HepG2 (cell line): ENCODE measurements around the gene MFSD11. TPM values are rescaled to one million over a fixed set of nuclear protein-coding genes. Genes with fewer than 3 reads are reported as not detected.
A peak's percentile ranks its signal among the peaks of the same experiment; 100 is the strongest.

Source experiments
- BCL6 ChIP-seq: IDR thresholded peaks from 2 replicates; pipeline ENCODE4 v1.6.1; 2016; ENCODE audit warnings: missing genetic modification reagents, missing compliant biosample characterization
- CREM ChIP-seq, 2 experiments: sonication (generic) in 1 of 2; formaldehyde crosslinking in 1 of 2; IDR thresholded peaks; 2 replicates each; pipeline versions ENCODE4 v1.4.0 to v1.6.1; 2016 to 2020; ENCODE audit warnings: antibody characterized with exemption in 1 of 2, mild to moderate bottlenecking in 1 of 2, missing genetic modification reagents in 1 of 2
- ELF4 ChIP-seq: sonication (generic); formaldehyde crosslinking; IDR thresholded peaks from 2 replicates; pipeline ENCODE4 v1.5.0; 2020; ENCODE audit warnings: missing genetic modification reagents, mild to moderate bottlenecking, moderate library complexity, borderline replicate concordance
- FOXK2 ChIP-seq: fragments of 450-650 bp; IDR thresholded peaks from 2 replicates; pipeline ENCODE4 v1.6.1; 2016
- HNRNPL ChIP-seq: fragments of 200-400 bp; formaldehyde crosslinking; IDR thresholded peaks from 2 replicates; pipeline ENCODE4 v1.6.1; 2017; ENCODE audit warnings: mild to moderate bottlenecking, low read depth, low read length
- KDM4B ChIP-seq: sonication (generic); formaldehyde crosslinking; IDR thresholded peaks from 2 replicates; pipeline ENCODE4 v1.4.0; 2020; ENCODE audit warnings: missing genetic modification reagents
- NFRKB ChIP-seq: fragments of 450-650 bp; IDR thresholded peaks from 2 replicates; pipeline ENCODE4 v1.6.1; 2017
- TCF7L2 ChIP-seq: IDR thresholded peaks from 2 replicates; pipeline ENCODE4 v1.6.1; 2011; ENCODE audit warnings: mild to moderate bottlenecking, low read depth, low read length, moderate library complexity
- U2AF1 ChIP-seq: fragments of 200-400 bp; formaldehyde crosslinking; optimal IDR thresholded peaks from 2 replicates; pipeline ENCODE3; 2017; ENCODE audit warnings: mild to moderate bottlenecking, low read depth, low read length
- ZIK1 ChIP-seq: sonication (generic); formaldehyde crosslinking; IDR thresholded peaks from 2 replicates; pipeline ENCODE4 v1.5.0; 2020; ENCODE audit warnings: mild to moderate bottlenecking, low read depth, missing genetic modification reagents, borderline replicate concordance
- ZNF10 ChIP-seq: sonication (generic); formaldehyde crosslinking; IDR thresholded peaks from 2 replicates; pipeline ENCODE4 v1.4.0; 2020; ENCODE audit warnings: mild to moderate bottlenecking, low read depth, missing genetic modification reagents, borderline replicate concordance
- ZNF17 ChIP-seq: sonication (generic); formaldehyde crosslinking; IDR thresholded peaks from 2 replicates; pipeline ENCODE4 v1.5.0; 2020; ENCODE audit warnings: mild to moderate bottlenecking, missing genetic modification reagents
- ZNF292 ChIP-seq: sonication (generic); formaldehyde crosslinking; IDR thresholded peaks from 2 replicates; pipeline ENCODE4 v1.8.1; 2022; ENCODE audit warnings: mild to moderate bottlenecking, low read depth, missing genetic modification reagents, borderline replicate concordance
- ZNF3 ChIP-seq: IDR thresholded peaks from 2 replicates; pipeline ENCODE4 v1.7.0; 2017; ENCODE audit warnings: inconsistent platforms
- ZNF484 ChIP-seq: sonication (generic); formaldehyde crosslinking; IDR thresholded peaks from 2 replicates; pipeline ENCODE4 v1.5.1; 2020; ENCODE audit warnings: mild to moderate bottlenecking, low read depth, missing genetic modification reagents, borderline replicate concordance
- ZNF549 ChIP-seq: sonication (generic); formaldehyde crosslinking; IDR thresholded peaks from 2 replicates; pipeline ENCODE4 v1.5.0; 2020; ENCODE audit warnings: missing genetic modification reagents
- ZNF552 ChIP-seq: sonication (generic); formaldehyde crosslinking; IDR thresholded peaks from 2 replicates; pipeline ENCODE4 v1.9.0; 2022; ENCODE audit warnings: missing genetic modification reagents, mild to moderate bottlenecking, borderline replicate concordance
- ZNF598 ChIP-seq: sonication (generic); formaldehyde crosslinking; IDR thresholded peaks from 2 replicates; pipeline ENCODE4 v1.5.1; 2020; ENCODE audit warnings: mild to moderate bottlenecking, missing genetic modification reagents, borderline replicate concordance
- ZNF782 ChIP-seq: sonication (generic); formaldehyde crosslinking; IDR thresholded peaks from 2 replicates; pipeline ENCODE4 v1.4.0; 2020; ENCODE audit warnings: missing genetic modification reagents, mild to moderate bottlenecking, borderline replicate concordance
- polyA plus RNA-seq, 8 experiments: library from polyadenylated mRNA; depleted of rRNA in 3 of 8; stranded (reverse) in 7 of 8; unstranded in 1 of 8; fragments of >200 nt; fragmentation: Illumina TruSeq in 4 of 8; extraction: Trizol in 4 of 8; gene quantifications; 2 replicates each; pipeline versions ENCODE4 v1.2.1 to v1.2.3, GENCODE V29; 2011 to 2016; ENCODE audit warnings: low read depth in 4 of 8, missing spikeins in 1 of 8, mixed read lengths in 1 of 8; ENCODE audit not compliant: insufficient read depth in 1 of 8
- total RNA-seq, 5 experiments: library from RNA; depleted of rRNA; stranded (reverse); fragments of >200 nt; fragmentation: Illumina TruSeq; extraction: Trizol; gene quantifications; 2 replicates each; pipeline ENCODE4 v1.2.3, GENCODE V29; 2016; ENCODE audit warnings: low read depth in 1 of 5
- TF ChIP-seq, protein P1 (sequence below): sonication (generic); formaldehyde crosslinking; IDR thresholded peaks from 2 replicates; pipeline ENCODE4 v1.4.0; 2020; ENCODE audit warnings: missing genetic modification reagents, mild to moderate bottlenecking, borderline replicate concordance
- TF ChIP-seq, protein P2 (sequence below): IDR thresholded peaks from 2 replicates; pipeline ENCODE4 v1.4.0; 2020; ENCODE audit warnings: mild to moderate bottlenecking, missing genetic modification reagents
- TF ChIP-seq, protein P3 (sequence below): sonication (generic); formaldehyde crosslinking; IDR thresholded peaks from 2 replicates; pipeline ENCODE4 v1.4.0; 2020; ENCODE audit warnings: mild to moderate bottlenecking, missing genetic modification reagents
- TF ChIP-seq, protein P4 (sequence below): sonication (generic); formaldehyde crosslinking; IDR thresholded peaks from 2 replicates; pipeline ENCODE4 v1.5.0; 2020; ENCODE audit warnings: missing genetic modification reagents

The MFSD11 gene
- total and polyA plus RNA-seq, 2 of the 13 experiments (the other 11 are each of a cell fraction or from before 2014, with no cell fraction given), result 26.1 to 36.3 TPM

DNA sequence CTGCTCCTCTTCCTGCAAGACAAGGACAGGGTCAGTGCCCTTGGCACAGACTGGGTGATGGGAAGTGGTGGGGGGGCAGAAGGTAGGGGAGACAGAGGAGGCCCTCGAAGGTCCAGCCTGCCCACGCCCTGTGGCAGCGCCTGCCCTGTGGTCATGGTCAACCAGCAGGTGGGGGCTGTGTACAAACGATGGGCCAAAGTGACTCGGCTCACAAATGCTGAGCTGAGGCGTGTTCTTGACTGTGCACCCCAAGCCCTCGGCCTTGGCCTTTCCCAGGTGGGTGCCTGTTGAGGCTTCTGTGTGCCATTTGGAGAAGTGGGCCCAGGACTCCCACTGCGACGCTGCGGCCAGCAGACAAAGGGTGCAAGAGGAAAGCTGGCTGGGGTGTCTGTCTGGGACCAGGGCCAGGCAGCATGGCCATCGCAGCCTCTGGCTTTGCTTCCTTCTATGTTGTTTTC lies 49.7 kb upstream of the MFSD11 start (continued):
- TF ChIP-seq ZNF10, result no peak
- TF ChIP-seq ZNF552 (CRISPR knock-in tag), result 0 out of 2 replicates have a peak, but pooled peaks have one; percentile 47
- 0 out of 2 replicates have a peak, but pooled peaks have one; percentile 16 for TF ChIP-seq ZNF598
- no peak for TF ChIP-seq NFRKB
- TF ChIP-seq ZNF292, result no peak
- TF ChIP-seq ZNF484, result no peak
- no peak for TF ChIP-seq ZNF17 (CRISPR knock-in tag)
- peak; percentile 45; the same call in 1 of the 2 replicates for TF ChIP-seq HNRNPL
- TF ChIP-seq ZNF782, result no peak
- no peak for TF ChIP-seq CREM (IDR thresholded peaks at IDR 0.05)
- TF ChIP-seq CREM (CRISPR knock-in tag; IDR thresholded peaks at IDR 0.05), result no peak
- TF ChIP-seq ZNF549, result no peak
- TF ChIP-seq, protein P1, sequence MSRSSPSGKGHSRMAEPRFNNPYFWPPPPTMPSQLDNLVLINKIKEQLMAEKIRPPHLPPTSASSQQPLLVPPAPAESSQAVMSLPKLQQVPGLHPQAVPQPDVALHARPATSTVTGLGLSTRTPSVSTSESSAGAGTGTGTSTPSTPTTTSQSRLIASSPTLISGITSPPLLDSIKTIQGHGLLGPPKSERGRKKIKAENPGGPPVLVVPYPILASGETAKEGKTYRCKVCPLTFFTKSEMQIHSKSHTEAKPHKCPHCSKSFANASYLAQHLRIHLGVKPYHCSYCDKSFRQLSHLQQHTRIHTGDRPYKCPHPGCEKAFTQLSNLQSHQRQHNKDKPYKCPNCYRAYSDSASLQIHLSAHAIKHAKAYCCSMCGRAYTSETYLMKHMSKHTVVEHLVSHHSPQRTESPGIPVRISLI (CRISPR knock-in tag), result no peak
- TF ChIP-seq ZNF3 (CRISPR knock-in tag), result no peak
- TF ChIP-seq ELF4, result no peak
- TF ChIP-seq FOXK2, result no peak
- 0 out of 2 replicates have a peak, but pooled peaks have one; percentile 29 for TF ChIP-seq ZIK1 (CRISPR knock-in tag)
- TF ChIP-seq, protein P2, sequence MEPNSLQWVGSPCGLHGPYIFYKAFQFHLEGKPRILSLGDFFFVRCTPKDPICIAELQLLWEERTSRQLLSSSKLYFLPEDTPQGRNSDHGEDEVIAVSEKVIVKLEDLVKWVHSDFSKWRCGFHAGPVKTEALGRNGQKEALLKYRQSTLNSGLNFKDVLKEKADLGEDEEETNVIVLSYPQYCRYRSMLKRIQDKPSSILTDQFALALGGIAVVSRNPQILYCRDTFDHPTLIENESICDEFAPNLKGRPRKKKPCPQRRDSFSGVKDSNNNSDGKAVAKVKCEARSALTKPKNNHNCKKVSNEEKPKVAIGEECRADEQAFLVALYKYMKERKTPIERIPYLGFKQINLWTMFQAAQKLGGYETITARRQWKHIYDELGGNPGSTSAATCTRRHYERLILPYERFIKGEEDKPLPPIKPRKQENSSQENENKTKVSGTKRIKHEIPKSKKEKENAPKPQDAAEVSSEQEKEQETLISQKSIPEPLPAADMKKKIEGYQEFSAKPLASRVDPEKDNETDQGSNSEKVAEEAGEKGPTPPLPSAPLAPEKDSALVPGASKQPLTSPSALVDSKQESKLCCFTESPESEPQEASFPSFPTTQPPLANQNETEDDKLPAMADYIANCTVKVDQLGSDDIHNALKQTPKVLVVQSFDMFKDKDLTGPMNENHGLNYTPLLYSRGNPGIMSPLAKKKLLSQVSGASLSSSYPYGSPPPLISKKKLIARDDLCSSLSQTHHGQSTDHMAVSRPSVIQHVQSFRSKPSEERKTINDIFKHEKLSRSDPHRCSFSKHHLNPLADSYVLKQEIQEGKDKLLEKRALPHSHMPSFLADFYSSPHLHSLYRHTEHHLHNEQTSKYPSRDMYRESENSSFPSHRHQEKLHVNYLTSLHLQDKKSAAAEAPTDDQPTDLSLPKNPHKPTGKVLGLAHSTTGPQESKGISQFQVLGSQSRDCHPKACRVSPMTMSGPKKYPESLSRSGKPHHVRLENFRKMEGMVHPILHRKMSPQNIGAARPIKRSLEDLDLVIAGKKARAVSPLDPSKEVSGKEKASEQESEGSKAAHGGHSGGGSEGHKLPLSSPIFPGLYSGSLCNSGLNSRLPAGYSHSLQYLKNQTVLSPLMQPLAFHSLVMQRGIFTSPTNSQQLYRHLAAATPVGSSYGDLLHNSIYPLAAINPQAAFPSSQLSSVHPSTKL (CRISPR knock-in tag), result no peak
- TF ChIP-seq KDM4B, result no peak
- TF ChIP-seq, protein P3, sequence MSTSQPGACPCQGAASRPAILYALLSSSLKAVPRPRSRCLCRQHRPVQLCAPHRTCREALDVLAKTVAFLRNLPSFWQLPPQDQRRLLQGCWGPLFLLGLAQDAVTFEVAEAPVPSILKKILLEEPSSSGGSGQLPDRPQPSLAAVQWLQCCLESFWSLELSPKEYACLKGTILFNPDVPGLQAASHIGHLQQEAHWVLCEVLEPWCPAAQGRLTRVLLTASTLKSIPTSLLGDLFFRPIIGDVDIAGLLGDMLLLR, result 0 out of 2 replicates have a peak, but pooled peaks have one; percentile 11
- no peak for TF ChIP-seq BCL6
- TF ChIP-seq TCF7L2, result no peak
- TF ChIP-seq U2AF1, result no peak
- TF ChIP-seq, protein P4, sequence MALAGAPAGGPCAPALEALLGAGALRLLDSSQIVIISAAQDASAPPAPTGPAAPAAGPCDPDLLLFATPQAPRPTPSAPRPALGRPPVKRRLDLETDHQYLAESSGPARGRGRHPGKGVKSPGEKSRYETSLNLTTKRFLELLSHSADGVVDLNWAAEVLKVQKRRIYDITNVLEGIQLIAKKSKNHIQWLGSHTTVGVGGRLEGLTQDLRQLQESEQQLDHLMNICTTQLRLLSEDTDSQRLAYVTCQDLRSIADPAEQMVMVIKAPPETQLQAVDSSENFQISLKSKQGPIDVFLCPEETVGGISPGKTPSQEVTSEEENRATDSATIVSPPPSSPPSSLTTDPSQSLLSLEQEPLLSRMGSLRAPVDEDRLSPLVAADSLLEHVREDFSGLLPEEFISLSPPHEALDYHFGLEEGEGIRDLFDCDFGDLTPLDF, result no peak
